D341Med (cell line): Measurements from ENCODE around the gene TENM3.

Experiments
- DNase-seq: peaks from one replicate; pipeline ENCODE4 v3.0.0; 2012; ENCODE audit warnings: low spot score

TENM3 gene

GRCh38 chr4:182845618-182846017 is 602.4 kb downstream of the TENM3 start:
- DNase-seq = no peak

- DNase-seq = no peak
Measured at GRCh38 chr4:182846036-182846435, 602.8 kb downstream of the TENM3 start.

GRCh38 chr4:182847576-182848450 is 604.6 kb downstream of the TENM3 start:
- no peak for DNase-seq

DNA sequence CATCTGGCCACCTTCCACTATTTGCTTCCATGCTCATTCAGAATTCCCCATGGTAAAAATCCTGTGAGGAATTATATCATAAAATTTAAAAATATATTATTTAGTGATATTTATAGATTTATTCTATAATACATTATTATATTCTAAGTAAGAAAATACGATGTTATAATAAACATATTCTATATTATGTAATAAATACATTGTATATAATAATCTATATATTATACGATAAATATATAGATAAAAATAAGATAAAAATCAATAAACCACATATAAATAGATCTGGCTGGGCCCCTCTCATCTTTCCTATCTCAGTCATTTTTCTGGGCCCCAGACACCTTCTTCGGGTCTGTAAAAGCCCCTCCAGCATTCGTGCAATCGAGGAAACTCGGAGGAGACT is 605.5 kb downstream of the TENM3 start:
- DNase-seq = no peak
